22Rv1 (cell line): Measurements from ENCODE around the gene NOL9.

Source experiments
- ZFX ChIP-seq: fragments of 450-650 bp; IDR thresholded peaks from 2 replicates; pipeline ENCODE4 v1.6.1; 2017; ENCODE audit warnings: antibody characterized with exemption, borderline replicate concordance
- TF ChIP-seq, protein P1 (sequence below): fragments of 450-650 bp; IDR thresholded peaks from 2 replicates; pipeline ENCODE4 v1.5.1; 2017; ENCODE audit warnings: mild to moderate bottlenecking

DNA sequence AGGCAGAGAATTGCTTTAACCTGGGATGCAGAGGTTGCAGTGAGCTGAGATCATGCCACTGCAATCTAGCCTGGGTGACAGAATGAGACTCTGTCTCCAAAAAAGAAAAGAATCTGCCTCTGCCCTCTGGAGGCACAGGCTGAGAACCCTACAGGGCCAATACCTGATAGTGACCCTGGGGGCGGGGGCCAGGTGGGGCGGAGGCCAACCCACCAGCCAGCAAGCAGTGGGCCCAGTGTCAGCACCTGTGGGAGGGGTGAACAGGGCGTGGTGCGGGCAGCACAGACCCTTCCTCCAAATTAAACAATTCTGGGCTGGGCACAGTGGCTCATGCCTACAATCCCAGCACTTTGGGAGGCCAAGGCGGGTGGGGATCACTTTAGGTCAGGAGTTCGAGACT lies 43.8 kb downstream of the NOL9 start:
- TF ChIP-seq, protein P1, sequence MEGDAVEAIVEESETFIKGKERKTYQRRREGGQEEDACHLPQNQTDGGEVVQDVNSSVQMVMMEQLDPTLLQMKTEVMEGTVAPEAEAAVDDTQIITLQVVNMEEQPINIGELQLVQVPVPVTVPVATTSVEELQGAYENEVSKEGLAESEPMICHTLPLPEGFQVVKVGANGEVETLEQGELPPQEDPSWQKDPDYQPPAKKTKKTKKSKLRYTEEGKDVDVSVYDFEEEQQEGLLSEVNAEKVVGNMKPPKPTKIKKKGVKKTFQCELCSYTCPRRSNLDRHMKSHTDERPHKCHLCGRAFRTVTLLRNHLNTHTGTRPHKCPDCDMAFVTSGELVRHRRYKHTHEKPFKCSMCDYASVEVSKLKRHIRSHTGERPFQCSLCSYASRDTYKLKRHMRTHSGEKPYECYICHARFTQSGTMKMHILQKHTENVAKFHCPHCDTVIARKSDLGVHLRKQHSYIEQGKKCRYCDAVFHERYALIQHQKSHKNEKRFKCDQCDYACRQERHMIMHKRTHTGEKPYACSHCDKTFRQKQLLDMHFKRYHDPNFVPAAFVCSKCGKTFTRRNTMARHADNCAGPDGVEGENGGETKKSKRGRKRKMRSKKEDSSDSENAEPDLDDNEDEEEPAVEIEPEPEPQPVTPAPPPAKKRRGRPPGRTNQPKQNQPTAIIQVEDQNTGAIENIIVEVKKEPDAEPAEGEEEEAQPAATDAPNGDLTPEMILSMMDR = no peak
- TF ChIP-seq ZFX = no peak
